GM21526 (cell line): Measurements from ENCODE around the gene POLE3.
"Not testable (repeated sequence)": the region's sequence is repeated elsewhere in the genome, so short reads cannot be mapped to it uniquely, and the experiment has no call there.

ENCODE experiments used
- ATAC-seq: cut with Tn5 transposase; IDR thresholded peaks from one replicate; pipeline ENCODE4 v1.9.1; 2021; ENCODE audit warnings: moderate library complexity; ENCODE audit not compliant: unreplicated experiment, low FRiP score

Gene POLE3

GRCh38 chr9:113406353-113406752 lies 4.1 kb downstream of the POLE3 start:
- not testable (repeated sequence) for ATAC-seq

- ATAC-seq = no peak
These were observed 6.8 kb downstream of the POLE3 start for GRCh38 chr9:113403646-113404045.

GRCh38 chr9:113401027-113401792 lies 9.3 kb downstream of the POLE3 start, which contains the start of gene ALAD:
ALAD (minus strand) TSS chr9:113401284; CDS start chr9:113393559, 7,725 bp downstream.
- peak; percentile 99 for ATAC-seq

- no peak for ATAC-seq
These were observed 10.8 kb downstream of the POLE3 start for GRCh38 chr9:113399646-113400200.

- no peak for ATAC-seq
These were observed 11.7 kb downstream of the POLE3 start for GRCh38 chr9:113398796-113399195.

GRCh38 chr9:113397203-113397631 lies 13.3 kb downstream of the POLE3 start:
- no peak for ATAC-seq

GRCh38 chr9:113395000-113395861 lies 15.2 kb downstream of the POLE3 start:
- ATAC-seq = no peak

GRCh38 chr9:113393281-113393680 lies 17.2 kb downstream of the POLE3 start:
- ATAC-seq = no peak

GRCh38 chr9:113391917-113392316 lies 18.6 kb downstream of the POLE3 start:
- ATAC-seq = no peak

- ATAC-seq = no peak
These were observed 20.1 kb downstream of the POLE3 start for GRCh38 chr9:113390192-113390960.

- no peak for ATAC-seq
These were observed 21.0 kb downstream of the POLE3 start for GRCh38 chr9:113389451-113389850.

GRCh38 chr9:113388833-113389232 lies 21.6 kb downstream of the POLE3 start:
- no peak for ATAC-seq

- ATAC-seq = no peak
These were observed 22.8 kb downstream of the POLE3 start for GRCh38 chr9:113387560-113388230.

- ATAC-seq = no peak
These were observed 23.7 kb downstream of the POLE3 start for GRCh38 chr9:113386571-113387393.

- ATAC-seq = no peak
These were observed 28.5 kb downstream of the POLE3 start for GRCh38 chr9:113381909-113382411.

- not testable (repeated sequence) for ATAC-seq
These were observed 29.0 kb downstream of the POLE3 start for GRCh38 chr9:113381441-113381840.

- ATAC-seq = peak; percentile 48
These were observed 29.6 kb downstream of the POLE3 start for GRCh38 chr9:113380869-113381378.

- ATAC-seq = not testable (repeated sequence)
These were observed 30.7 kb downstream of the POLE3 start for GRCh38 chr9:113379829-113380210.
